ENCODE measurements around the gene PCDH9.

The PCDH9 gene

DNA sequence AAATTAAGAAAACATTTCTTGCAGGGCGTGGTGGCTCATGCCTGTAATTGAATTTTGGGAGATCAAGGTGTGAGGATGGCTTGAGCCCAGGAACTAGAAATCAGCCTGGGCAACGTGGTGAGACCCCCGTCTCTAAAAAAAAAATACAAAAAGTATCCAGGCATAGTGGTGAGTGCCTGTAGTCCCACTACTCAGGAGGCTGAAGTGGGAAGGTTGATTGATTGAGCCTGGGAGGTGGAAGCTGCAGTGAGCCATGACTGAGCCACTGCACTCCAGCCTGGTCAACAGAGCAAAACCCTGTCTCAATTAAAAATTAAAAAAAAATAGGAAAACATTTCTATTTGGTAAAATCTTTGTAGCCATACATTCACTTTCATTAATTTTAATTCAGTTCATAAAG is 526.5 kb downstream of the PCDH9 start:
- no peaks in the 10 kb centered on the region for H3K9me3 ChIP-seq (ENCODE audit: severe bottlenecking)
- TF ChIP-seq, protein P1, sequence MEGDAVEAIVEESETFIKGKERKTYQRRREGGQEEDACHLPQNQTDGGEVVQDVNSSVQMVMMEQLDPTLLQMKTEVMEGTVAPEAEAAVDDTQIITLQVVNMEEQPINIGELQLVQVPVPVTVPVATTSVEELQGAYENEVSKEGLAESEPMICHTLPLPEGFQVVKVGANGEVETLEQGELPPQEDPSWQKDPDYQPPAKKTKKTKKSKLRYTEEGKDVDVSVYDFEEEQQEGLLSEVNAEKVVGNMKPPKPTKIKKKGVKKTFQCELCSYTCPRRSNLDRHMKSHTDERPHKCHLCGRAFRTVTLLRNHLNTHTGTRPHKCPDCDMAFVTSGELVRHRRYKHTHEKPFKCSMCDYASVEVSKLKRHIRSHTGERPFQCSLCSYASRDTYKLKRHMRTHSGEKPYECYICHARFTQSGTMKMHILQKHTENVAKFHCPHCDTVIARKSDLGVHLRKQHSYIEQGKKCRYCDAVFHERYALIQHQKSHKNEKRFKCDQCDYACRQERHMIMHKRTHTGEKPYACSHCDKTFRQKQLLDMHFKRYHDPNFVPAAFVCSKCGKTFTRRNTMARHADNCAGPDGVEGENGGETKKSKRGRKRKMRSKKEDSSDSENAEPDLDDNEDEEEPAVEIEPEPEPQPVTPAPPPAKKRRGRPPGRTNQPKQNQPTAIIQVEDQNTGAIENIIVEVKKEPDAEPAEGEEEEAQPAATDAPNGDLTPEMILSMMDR (IDR thresholded peaks at IDR 0.05; ENCODE audit: poor library complexity, severe bottlenecking), result no peak
- H3K4me1 ChIP-seq (ENCODE audit: insufficient read depth, poor library complexity, severe bottlenecking), result no peaks in the 10 kb centered on the region
- H3K36me3 ChIP-seq (ENCODE audit: low read depth), result no peaks in the 10 kb centered on the region
- no peak for DNase-seq (ENCODE audit: low spot score)
- no peak for ATAC-seq (ENCODE audit: low read depth)
- H3K27me3 ChIP-seq (ENCODE audit: insufficient read depth, poor library complexity, severe bottlenecking), result no peaks in the 10 kb centered on the region
- no peak overlapping the region for H3K4me3 ChIP-seq (ENCODE audit: severe bottlenecking)
- H3K27ac ChIP-seq (ENCODE audit: poor library complexity, severe bottlenecking), result no peak overlapping the region

DNA sequence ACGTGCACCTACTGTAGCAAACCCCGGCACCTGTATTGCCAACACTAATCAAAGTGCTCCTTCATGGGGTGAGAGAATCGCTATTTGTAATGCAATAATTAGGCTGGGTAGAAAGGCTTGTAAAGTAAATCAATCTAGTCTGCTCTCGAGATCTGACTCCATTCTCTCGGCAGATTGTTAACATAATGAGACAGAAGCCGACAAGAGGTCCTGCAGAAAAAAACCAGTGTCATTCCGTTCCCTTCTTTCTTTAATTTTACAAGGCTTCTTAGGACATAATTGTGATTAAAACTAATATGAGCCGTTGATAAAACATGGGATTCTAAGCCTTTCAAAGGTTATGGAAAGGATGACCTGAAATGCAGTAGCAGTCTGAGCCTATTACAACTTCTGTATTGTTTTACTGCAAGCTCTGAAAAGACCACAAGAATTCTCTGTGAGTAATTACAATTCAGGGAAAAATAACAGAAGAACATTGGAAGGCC is 530.0 kb downstream of the PCDH9 start:
- DNase-seq (ENCODE audit: low spot score), result no peak
- H3K4me1 ChIP-seq (ENCODE audit: insufficient read depth, poor library complexity, severe bottlenecking), result no peaks in the 10 kb centered on the region
- no peak for ATAC-seq (ENCODE audit: low read depth)
- TF ChIP-seq, protein P1 (IDR thresholded peaks at IDR 0.05; ENCODE audit: poor library complexity, severe bottlenecking), result no peak
- H3K27ac ChIP-seq (ENCODE audit: poor library complexity, severe bottlenecking), result no peak overlapping the region
- no peak overlapping the region for H3K4me3 ChIP-seq (ENCODE audit: severe bottlenecking)
- H3K36me3 ChIP-seq (ENCODE audit: low read depth), result no peaks in the 10 kb centered on the region
- H3K27me3 ChIP-seq (ENCODE audit: insufficient read depth, poor library complexity, severe bottlenecking), result no peaks in the 10 kb centered on the region
- no peaks in the 10 kb centered on the region for H3K9me3 ChIP-seq (ENCODE audit: severe bottlenecking)

DNA sequence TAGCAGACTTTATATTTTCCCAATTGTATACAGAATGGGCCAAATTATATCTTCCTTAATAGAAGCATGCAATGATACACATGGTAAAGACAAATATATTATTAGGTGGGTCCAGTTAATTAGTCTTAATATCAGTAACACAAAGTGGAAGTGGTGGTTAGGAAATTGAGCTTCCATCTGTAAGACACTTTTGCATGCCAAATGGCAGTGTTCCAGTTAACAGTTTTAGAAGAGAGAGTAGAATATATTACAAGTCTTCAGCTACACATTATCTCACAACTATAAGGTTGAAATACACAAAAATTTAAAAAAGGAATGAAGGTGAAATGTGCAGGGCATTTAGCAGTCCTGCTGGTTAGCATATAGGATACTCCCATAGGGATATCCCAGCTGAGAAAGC is 536.5 kb downstream of the PCDH9 start:
- Histone ChIP-seq H3K36me3 (ENCODE audit: low read depth) (no peaks in the 10 kb centered on the region), H3K27ac (ENCODE audit: poor library complexity, severe bottlenecking) (no peak overlapping the region), H3K9me3 (ENCODE audit: severe bottlenecking) (no peaks in the 10 kb centered on the region), H3K4me1 (ENCODE audit: insufficient read depth, poor library complexity, severe bottlenecking) (no peaks in the 10 kb centered on the region), H3K27me3 (ENCODE audit: insufficient read depth, poor library complexity, severe bottlenecking) (no peaks in the 10 kb centered on the region), H3K4me3 (ENCODE audit: severe bottlenecking) (no peak overlapping the region)
- no peak for ATAC-seq (ENCODE audit: low read depth)
- TF ChIP-seq, protein P1 (IDR thresholded peaks at IDR 0.05; ENCODE audit: poor library complexity, severe bottlenecking), result no peak
- DNase-seq (ENCODE audit: low spot score), result no peak

DNA sequence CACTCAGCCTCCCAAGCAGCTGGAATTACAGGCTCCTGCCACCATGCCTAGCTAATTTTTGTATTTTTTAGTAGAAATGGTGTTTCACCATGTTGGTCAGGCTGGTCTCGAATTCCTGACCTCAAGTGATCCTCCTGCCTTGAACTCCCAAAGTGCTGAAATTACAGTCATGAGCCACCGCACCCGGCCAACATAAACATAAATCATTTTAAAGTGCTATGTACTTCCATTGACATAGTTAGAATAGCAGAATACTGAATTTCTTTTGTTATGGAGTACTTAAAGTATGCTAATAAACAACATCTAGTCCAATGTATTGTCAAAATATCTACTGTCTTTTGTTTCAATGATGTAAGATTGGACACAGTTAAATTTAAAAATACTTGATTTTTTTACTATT is 539.0 kb downstream of the PCDH9 start:
- Histone ChIP-seq H3K4me1 (ENCODE audit: insufficient read depth, poor library complexity, severe bottlenecking) (no peaks in the 10 kb centered on the region), H3K27ac (ENCODE audit: poor library complexity, severe bottlenecking) (no peak overlapping the region), H3K4me3 (ENCODE audit: severe bottlenecking) (no peak overlapping the region), H3K27me3 (ENCODE audit: insufficient read depth, poor library complexity, severe bottlenecking) (no peaks in the 10 kb centered on the region), H3K36me3 (ENCODE audit: low read depth) (no peaks in the 10 kb centered on the region), H3K9me3 (ENCODE audit: severe bottlenecking) (no peaks in the 10 kb centered on the region)
- no peak for ATAC-seq (ENCODE audit: low read depth)
- DNase-seq (ENCODE audit: low spot score), result no peak
- TF ChIP-seq, protein P1 (IDR thresholded peaks at IDR 0.05; ENCODE audit: poor library complexity, severe bottlenecking), result no peak

DNA sequence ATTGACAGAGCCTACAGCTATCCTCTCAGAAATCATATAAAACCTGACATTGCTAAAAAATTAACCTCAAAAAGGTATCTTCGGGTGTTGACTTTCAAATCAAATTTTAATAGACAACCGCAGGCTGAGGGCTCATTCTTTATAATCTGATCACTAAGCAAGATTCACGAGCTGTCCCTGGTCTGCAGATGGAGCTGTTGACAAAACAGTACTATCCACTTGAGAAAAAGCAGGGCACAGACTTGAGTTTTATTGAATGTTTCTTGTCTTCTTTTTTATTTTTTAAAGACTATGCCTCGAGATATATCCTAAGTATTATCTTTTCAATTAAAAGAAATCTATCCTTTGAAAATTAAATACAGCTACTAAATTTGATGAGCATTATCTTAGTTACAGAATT is 540.5 kb downstream of the PCDH9 start:
- TF ChIP-seq, protein P1 (IDR thresholded peaks at IDR 0.05; ENCODE audit: poor library complexity, severe bottlenecking), result no peak
- no peaks in the 10 kb centered on the region for H3K36me3 ChIP-seq (ENCODE audit: low read depth)

More for the DNA sequence above, 540.5 kb downstream of the PCDH9 start:
- DNase-seq (ENCODE audit: low spot score) (no peak), ATAC-seq (ENCODE audit: low read depth) (no peak)
- H3K27me3 ChIP-seq (ENCODE audit: insufficient read depth, poor library complexity, severe bottlenecking), result no peaks in the 10 kb centered on the region
- H3K27ac ChIP-seq (ENCODE audit: poor library complexity, severe bottlenecking), result no peak overlapping the region
- H3K4me1 ChIP-seq (ENCODE audit: insufficient read depth, poor library complexity, severe bottlenecking), result no peaks in the 10 kb centered on the region
- no peak overlapping the region for H3K4me3 ChIP-seq (ENCODE audit: severe bottlenecking)
- H3K9me3 ChIP-seq (ENCODE audit: severe bottlenecking), result no peaks in the 10 kb centered on the region
